Fibroblast of lung (primary cell): Measurements from ENCODE around the gene AKR1B15. TPM values are rescaled to one million over a fixed set of nuclear protein-coding genes. Genes with fewer than 3 reads are reported as not detected.

ENCODE experiments used
- DNase-seq, 2 donors: peaks; one replicate each; pipeline versions ENCODE4 v3.0.0 to v3.0.0-alpha.2; 2010; ENCODE audit warnings: low read depth in 2 of 2
- H2AFZ ChIP-seq: 2 replicates; pipeline ENCODE4 v1.5.1; 2012; ENCODE audit warnings: low read length, control low read depth, inconsistent platforms
- H3K27ac ChIP-seq: 2 replicates; pipeline ENCODE4 v1.5.1; 2011; ENCODE audit warnings: low read length, control low read depth; ENCODE audit not compliant: insufficient read depth
- H3K27me3 ChIP-seq: 2 replicates; pipeline ENCODE4 v1.5.1; 2011; ENCODE audit warnings: mild to moderate bottlenecking, low read length; ENCODE audit not compliant: control insufficient read depth, insufficient read depth
- H3K36me3 ChIP-seq: 2 replicates; pipeline ENCODE4 v1.5.1; 2011; ENCODE audit warnings: low read length; ENCODE audit not compliant: control insufficient read depth, insufficient read depth
- H3K4me1 ChIP-seq: 2 replicates; pipeline ENCODE4 v1.5.1; 2011; ENCODE audit warnings: low read length; ENCODE audit not compliant: control insufficient read depth, insufficient read depth; ENCODE audit errors: extremely low read depth
- H3K4me2 ChIP-seq: 2 replicates; pipeline ENCODE4 v1.5.1; 2011; ENCODE audit warnings: low read length, control low read depth; ENCODE audit not compliant: insufficient read depth; ENCODE audit errors: extremely low read depth
- H3K4me3 ChIP-seq, 4 experiments: fragments of 200-600 bp in 1 of 4; sonication (generic) in 1 of 4; replicated peaks in 1 of 4; 2 replicates each; pipeline ENCODE4 v1.5.1; 2011 to 2016; ENCODE audit warnings: low read length in 4 of 4, low read depth in 3 of 4, mild to moderate bottlenecking in 3 of 4, control low read depth in 2 of 4, inconsistent platforms in 1 of 4, mixed read lengths in 1 of 4; ENCODE audit not compliant: insufficient read depth in 1 of 4; ENCODE audit errors: control extremely low read depth in 1 of 4
- H3K79me2 ChIP-seq: 2 replicates; pipeline ENCODE4 v1.5.1; 2012; ENCODE audit warnings: mild to moderate bottlenecking, low read length, inconsistent platforms; ENCODE audit not compliant: control insufficient read depth, insufficient read depth
- H3K9ac ChIP-seq: 2 replicates; pipeline ENCODE4 v1.5.1; 2011; ENCODE audit warnings: mild to moderate bottlenecking, low read length, control low read depth; ENCODE audit not compliant: insufficient read depth
- H3K9me3 ChIP-seq: 2 replicates; pipeline ENCODE4 v1.5.1; 2012; ENCODE audit warnings: low read depth, low read length; ENCODE audit not compliant: control insufficient read depth, insufficient read depth
- H4K20me1 ChIP-seq: 2 replicates; pipeline ENCODE4 v1.5.1; 2011; ENCODE audit warnings: low read length; ENCODE audit not compliant: control insufficient read depth, insufficient read depth; ENCODE audit errors: extremely low read depth
- EZH2 ChIP-seq: IDR thresholded peaks from 2 replicates; pipeline ENCODE4 v1.5.1; 2012; ENCODE audit warnings: low read length, control low read depth, mild to moderate bottlenecking; ENCODE audit errors: missing control alignments
- polyA plus RNA-seq, 2 donors: library from polyadenylated mRNA; depleted of rRNA in 1 of 2; stranded (reverse) in 1 of 2; unstranded in 1 of 2; fragments of >200 nt; gene quantifications; 2 replicates each; pipeline ENCODE4 v1.2.1, GENCODE V29; 2011 to 2012; ENCODE audit warnings: missing spikeins in 1 of 2
- total RNA-seq: library from RNA; depleted of rRNA; stranded (reverse); fragments of >200 nt; gene quantifications from 2 replicates; pipeline ENCODE4 v1.2.1, GENCODE V29; 2014
- TF ChIP-seq, protein P1 (sequence below), 2 donors: IDR thresholded peaks in 1 of 2; conservative IDR thresholded peaks in 1 of 2; 1 replicate in 1 of 2; 2 replicates in 1 of 2; pipeline ENCODE4 v1.5.1; 2011 to 2012; ENCODE audit warnings: low read length in 2 of 2, control low read depth in 1 of 2, inconsistent platforms in 1 of 2, low read depth in 1 of 2, mild to moderate bottlenecking in 1 of 2

The AKR1B15 gene
- total and polyA plus RNA-seq, 2 donors (not counting 1 experiment from before 2014, with no cell fraction given) = not detected

DNA sequence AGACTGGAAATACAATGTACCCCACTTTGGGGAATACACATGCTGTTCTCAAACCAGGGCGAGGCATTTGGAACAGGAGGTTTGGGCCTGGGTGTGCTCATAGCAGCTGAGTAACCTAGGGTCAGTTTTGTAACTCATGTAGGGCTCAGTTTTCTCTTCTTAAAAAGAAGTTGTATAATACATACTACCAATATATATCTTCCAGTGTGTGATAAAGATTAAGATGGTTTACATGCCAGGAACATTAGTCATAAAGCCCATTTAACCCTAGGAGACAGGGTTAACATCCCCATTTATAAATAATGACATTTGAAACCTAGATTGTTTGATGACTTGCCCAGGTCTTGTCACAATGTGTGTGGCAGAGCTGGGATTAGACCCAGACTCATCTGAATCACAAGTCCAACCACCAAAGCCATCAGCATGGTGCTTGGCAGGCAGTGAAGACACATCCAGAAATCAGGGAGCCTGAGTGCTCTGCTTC is 15.6 kb upstream of the AKR1B15 start:
- Histone ChIP-seq H3K79me2 (no peaks in the 10 kb centered on the region), H3K27ac (no peak overlapping the region), H3K9me3 (no peaks in the 10 kb centered on the region), H3K36me3 (no peaks in the 10 kb centered on the region), H3K27me3 (peaks cover 5% of the 10 kb centered on the region), H3K9ac (no peak overlapping the region), H2AFZ (no peak overlapping the region), H4K20me1 (no peaks in the 10 kb centered on the region), H3K4me3 (no peak overlapping the region), H3K4me1 (no peaks in the 10 kb centered on the region), H3K4me2 (no peak overlapping the region)
- peak; percentile 29 to 37 for DNase-seq
- TF ChIP-seq, protein P1, sequence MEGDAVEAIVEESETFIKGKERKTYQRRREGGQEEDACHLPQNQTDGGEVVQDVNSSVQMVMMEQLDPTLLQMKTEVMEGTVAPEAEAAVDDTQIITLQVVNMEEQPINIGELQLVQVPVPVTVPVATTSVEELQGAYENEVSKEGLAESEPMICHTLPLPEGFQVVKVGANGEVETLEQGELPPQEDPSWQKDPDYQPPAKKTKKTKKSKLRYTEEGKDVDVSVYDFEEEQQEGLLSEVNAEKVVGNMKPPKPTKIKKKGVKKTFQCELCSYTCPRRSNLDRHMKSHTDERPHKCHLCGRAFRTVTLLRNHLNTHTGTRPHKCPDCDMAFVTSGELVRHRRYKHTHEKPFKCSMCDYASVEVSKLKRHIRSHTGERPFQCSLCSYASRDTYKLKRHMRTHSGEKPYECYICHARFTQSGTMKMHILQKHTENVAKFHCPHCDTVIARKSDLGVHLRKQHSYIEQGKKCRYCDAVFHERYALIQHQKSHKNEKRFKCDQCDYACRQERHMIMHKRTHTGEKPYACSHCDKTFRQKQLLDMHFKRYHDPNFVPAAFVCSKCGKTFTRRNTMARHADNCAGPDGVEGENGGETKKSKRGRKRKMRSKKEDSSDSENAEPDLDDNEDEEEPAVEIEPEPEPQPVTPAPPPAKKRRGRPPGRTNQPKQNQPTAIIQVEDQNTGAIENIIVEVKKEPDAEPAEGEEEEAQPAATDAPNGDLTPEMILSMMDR (conservative IDR thresholded peaks at IDR 0.05 in 1 of 2, IDR thresholded peaks at IDR 0.05 in 1 of 2; ENCODE audit: low read depth in 1 of 2, low read length in 2 of 2) = no peak
- no peak for TF ChIP-seq EZH2

DNA sequence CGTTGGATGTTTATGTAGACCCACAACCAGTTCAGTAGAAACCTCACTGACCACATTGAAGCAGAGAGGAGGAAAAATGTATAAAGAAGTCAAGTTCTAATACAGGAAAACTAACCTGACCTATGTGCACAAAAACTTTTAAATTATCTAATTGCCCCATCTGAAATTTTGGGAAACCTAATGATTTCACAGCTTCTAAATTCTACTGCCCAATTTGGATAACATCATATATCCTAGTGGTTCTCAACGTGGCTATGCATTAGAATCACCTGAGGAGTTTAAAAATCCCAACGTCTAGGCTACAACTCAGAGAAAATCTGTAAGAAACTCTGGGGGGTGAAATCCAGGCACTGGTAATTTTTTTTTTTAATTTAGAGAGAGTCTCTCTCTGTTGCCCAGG is 14.3 kb upstream of the AKR1B15 start:
- no peak overlapping the region for H2AFZ ChIP-seq
- no peak overlapping the region for H3K9ac ChIP-seq
- no peaks in the 10 kb centered on the region for H3K36me3 ChIP-seq
- no peaks in the 10 kb centered on the region for H3K4me1 ChIP-seq
- H4K20me1 ChIP-seq = no peaks in the 10 kb centered on the region
- TF ChIP-seq, protein P1 (conservative IDR thresholded peaks at IDR 0.05 in 1 of 2, IDR thresholded peaks at IDR 0.05 in 1 of 2; ENCODE audit: low read depth in 1 of 2, low read length in 2 of 2) = no peak
- TF ChIP-seq EZH2 = no peak
- no peak for DNase-seq
- H3K27ac ChIP-seq = no peak overlapping the region
- H3K9me3 ChIP-seq = no peaks in the 10 kb centered on the region
- no peak overlapping the region for H3K4me3 ChIP-seq
- H3K79me2 ChIP-seq = no peaks in the 10 kb centered on the region
- H3K27me3 ChIP-seq = no peaks in the 10 kb centered on the region
- no peak overlapping the region for H3K4me2 ChIP-seq

DNA sequence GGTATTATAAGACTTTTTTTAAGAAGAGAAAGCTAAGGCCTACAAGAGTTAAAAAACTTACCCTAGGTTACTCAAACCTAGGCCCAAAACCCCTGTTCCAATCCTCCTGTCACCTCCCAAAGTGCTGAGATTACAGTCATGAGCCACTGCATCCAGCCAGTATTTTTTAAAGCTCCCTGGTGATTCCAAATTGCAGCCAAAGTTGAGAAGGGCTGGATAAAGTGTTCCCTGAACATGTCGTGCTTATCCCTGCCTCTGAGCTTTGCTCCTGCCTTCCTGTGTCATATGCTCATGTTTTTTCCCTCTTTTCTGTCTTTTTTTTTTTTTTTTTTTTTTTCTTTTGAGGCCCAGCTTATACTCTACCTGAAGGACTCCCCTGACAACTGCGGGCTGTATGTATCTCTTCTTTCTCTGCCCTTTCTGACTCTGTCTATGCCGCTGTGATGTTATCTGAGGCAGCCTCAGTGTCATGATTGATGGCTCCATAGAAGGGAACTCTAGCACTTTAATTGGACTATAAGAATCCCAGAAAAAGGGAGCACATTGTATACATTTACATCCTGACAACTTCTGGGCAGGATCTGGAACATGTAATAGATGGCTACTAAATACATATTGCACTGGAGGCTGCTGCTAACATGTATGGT is 13.5 kb upstream of the AKR1B15 start:
- Histone ChIP-seq H4K20me1 (no peaks in the 10 kb centered on the region), H3K9ac (no peak overlapping the region), H3K4me1 (no peaks in the 10 kb centered on the region), H3K9me3 (no peaks in the 10 kb centered on the region), H2AFZ (no peak overlapping the region), H3K4me2 (no peak overlapping the region), H3K4me3 (no peak overlapping the region), H3K79me2 (no peaks in the 10 kb centered on the region), H3K27me3 (peaks cover 3% of the 10 kb centered on the region), H3K27ac (no peak overlapping the region), H3K36me3 (no peaks in the 10 kb centered on the region)
- TF ChIP-seq, protein P1 (conservative IDR thresholded peaks at IDR 0.05 in 1 of 2, IDR thresholded peaks at IDR 0.05 in 1 of 2; ENCODE audit: low read depth in 1 of 2, low read length in 2 of 2) = no peak
- TF ChIP-seq EZH2 = no peak
- DNase-seq = no peak
